Measurements from ENCODE around the gene PAQR3. TPM values are rescaled to one million over a fixed set of nuclear protein-coding genes. Genes with fewer than 3 reads are reported as not detected.

Gene PAQR3
- total RNA-seq, 4 donors from 2014 or later, result 15.3 to 33.2 (median 22.8) TPM

DNA sequence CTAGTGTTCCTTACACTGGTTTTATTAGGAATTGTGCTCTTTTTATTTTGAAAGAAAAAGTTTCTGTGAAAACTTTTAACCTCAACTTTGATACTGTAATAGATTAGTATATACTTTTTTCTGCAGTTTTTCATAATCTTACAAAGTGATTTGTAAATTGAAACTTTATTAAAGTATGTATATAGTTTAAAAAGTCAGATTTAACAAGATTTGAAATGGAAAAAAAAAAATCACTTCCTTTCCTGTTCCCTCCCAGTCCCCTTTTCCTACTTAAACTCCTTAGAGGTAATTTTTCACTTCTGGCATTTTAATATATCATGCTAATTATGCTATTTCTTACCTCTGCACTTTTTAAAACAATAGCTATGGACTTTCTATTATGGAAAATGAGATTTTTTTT lies 49.3 kb downstream of the PAQR3 start:
- no peak for DNase-seq (ENCODE audit: low spot score in 2 of 2)
- no peaks in the 10 kb centered on the region for H3K27me3 ChIP-seq
- no peak overlapping the region for H3K27ac ChIP-seq
- no peak overlapping the region for H3K4me3 ChIP-seq
- TF ChIP-seq POLR2AphosphoS5 (IDR thresholded peaks at IDR 0.05) (no peak), EP300 (IDR thresholded peaks at IDR 0.05) (no peak), POLR2A (IDR thresholded peaks at IDR 0.05) (no peak)
- TF ChIP-seq, protein P1, sequence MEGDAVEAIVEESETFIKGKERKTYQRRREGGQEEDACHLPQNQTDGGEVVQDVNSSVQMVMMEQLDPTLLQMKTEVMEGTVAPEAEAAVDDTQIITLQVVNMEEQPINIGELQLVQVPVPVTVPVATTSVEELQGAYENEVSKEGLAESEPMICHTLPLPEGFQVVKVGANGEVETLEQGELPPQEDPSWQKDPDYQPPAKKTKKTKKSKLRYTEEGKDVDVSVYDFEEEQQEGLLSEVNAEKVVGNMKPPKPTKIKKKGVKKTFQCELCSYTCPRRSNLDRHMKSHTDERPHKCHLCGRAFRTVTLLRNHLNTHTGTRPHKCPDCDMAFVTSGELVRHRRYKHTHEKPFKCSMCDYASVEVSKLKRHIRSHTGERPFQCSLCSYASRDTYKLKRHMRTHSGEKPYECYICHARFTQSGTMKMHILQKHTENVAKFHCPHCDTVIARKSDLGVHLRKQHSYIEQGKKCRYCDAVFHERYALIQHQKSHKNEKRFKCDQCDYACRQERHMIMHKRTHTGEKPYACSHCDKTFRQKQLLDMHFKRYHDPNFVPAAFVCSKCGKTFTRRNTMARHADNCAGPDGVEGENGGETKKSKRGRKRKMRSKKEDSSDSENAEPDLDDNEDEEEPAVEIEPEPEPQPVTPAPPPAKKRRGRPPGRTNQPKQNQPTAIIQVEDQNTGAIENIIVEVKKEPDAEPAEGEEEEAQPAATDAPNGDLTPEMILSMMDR (IDR thresholded peaks at IDR 0.05), result no peak
- H3K36me3 ChIP-seq, result peaks cover 57% of the 10 kb centered on the region
- H3K9me3 ChIP-seq, result no peaks in the 10 kb centered on the region
- no peaks in the 10 kb centered on the region for H3K4me1 ChIP-seq

DNA sequence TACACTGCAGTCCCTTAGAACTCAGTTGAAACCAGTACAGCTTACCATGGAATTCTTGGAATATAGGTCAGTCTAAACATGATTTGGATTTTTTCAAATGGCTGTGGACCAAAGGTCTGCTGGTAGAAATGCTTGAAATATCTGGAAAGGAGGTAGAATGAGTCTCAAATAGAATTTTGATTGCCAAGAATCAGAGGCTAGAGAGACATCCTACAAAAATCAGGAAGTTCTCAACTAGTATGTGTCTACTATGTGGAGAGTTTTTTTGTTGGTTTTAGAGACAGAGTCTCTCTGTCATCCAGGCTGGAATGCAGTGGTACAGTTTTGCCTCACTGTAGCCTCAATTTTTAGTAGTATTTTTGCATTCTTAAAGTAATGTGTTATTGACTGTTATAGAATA lies 53.6 kb downstream of the PAQR3 start:
- TF ChIP-seq, protein P1 (IDR thresholded peaks at IDR 0.05), result no peak
- TF ChIP-seq POLR2AphosphoS5 (IDR thresholded peaks at IDR 0.05) (no peak), EP300 (IDR thresholded peaks at IDR 0.05) (no peak), POLR2A (IDR thresholded peaks at IDR 0.05) (no peak)
- no peak for DNase-seq (ENCODE audit: low spot score in 2 of 2)
- H3K36me3 ChIP-seq, result peaks cover 30% of the 10 kb centered on the region
- no peak overlapping the region for H3K27ac ChIP-seq
- no peaks in the 10 kb centered on the region for H3K27me3 ChIP-seq
- H3K9me3 ChIP-seq, result no peaks in the 10 kb centered on the region
- no peaks in the 10 kb centered on the region for H3K4me1 ChIP-seq
- H3K4me3 ChIP-seq, result no peak overlapping the region

DNA sequence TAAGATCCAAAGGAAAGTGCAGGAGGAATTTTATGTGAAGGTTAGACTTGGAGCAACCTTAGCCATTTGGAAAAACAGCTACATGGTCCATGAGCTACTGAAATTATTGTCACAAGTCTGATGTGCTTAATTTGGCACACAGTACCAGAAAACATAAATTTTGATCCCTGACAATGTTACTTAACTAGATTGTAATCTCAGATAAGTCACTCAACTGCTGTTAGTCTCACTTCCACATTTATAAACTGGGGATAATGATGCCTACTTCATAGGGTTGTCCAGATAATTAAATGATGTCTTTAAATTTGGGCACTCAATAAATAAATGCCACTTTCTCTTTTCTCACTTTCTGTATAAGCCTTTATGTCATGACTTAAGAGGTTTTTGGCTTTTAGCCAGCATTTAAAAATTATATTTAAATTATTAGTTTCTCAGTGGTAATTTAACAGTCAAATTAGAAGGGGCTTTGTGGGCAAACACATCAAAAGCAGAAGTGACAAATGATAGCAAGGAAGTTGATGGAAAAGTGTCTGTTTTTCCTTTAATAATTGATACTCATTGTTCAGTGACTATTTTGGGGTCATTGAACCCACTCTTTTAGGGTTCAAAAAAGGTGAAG lies 58.3 kb downstream of the PAQR3 start:
- TF ChIP-seq EP300 (IDR thresholded peaks at IDR 0.05), result no peak
- TF ChIP-seq POLR2AphosphoS5 (IDR thresholded peaks at IDR 0.05), result no peak
- TF ChIP-seq, protein P1 (IDR thresholded peaks at IDR 0.05), result no peak
- no peak for TF ChIP-seq POLR2A (IDR thresholded peaks at IDR 0.05)
- no peak overlapping the region for H3K27ac ChIP-seq
- H3K9me3 ChIP-seq, result no peaks in the 10 kb centered on the region

DNA sequence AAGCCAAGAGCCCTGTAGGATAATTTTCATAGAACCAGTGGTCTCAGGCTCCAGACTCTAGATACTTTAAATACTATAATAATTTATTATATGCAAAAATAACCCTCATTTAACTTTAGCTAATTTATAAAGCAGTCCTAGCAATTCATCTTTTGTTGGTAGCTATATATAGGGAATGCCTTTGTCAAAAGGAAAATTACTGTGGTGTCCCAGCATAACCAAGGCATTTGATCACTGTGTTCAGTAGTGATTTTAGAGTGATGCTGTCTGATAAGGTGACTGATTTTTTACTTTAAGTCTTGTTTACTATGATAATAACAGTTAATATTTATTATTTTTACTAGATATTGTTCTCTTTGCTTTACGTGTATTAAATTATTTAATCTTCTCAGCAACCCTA lies 61.2 kb downstream of the PAQR3 start:
- no peak overlapping the region for H3K4me3 ChIP-seq
- TF ChIP-seq, protein P1 (IDR thresholded peaks at IDR 0.05), result no peak
- TF ChIP-seq POLR2A (IDR thresholded peaks at IDR 0.05) (no peak), POLR2AphosphoS5 (IDR thresholded peaks at IDR 0.05) (no peak), EP300 (IDR thresholded peaks at IDR 0.05) (no peak)
- no peaks in the 10 kb centered on the region for H3K27me3 ChIP-seq
- no peak for DNase-seq (ENCODE audit: low spot score in 2 of 2)
- peaks cover 38% of the 10 kb centered on the region for H3K36me3 ChIP-seq
- H3K9me3 ChIP-seq, result no peaks in the 10 kb centered on the region
- H3K4me1 ChIP-seq, result no peaks in the 10 kb centered on the region
- H3K27ac ChIP-seq, result no peak overlapping the region
- WGBS, result 97% methylated on average over 1 of the region's 1 CpG

More for the DNA sequence above, 58.3 kb downstream of the PAQR3 start:
- no peak for DNase-seq (ENCODE audit: low spot score in 2 of 2)
- H3K4me3 ChIP-seq, result no peak overlapping the region
- no peaks in the 10 kb centered on the region for H3K4me1 ChIP-seq
- H3K27me3 ChIP-seq, result no peaks in the 10 kb centered on the region
- H3K36me3 ChIP-seq, result peaks cover 20% of the 10 kb centered on the region

DNA sequence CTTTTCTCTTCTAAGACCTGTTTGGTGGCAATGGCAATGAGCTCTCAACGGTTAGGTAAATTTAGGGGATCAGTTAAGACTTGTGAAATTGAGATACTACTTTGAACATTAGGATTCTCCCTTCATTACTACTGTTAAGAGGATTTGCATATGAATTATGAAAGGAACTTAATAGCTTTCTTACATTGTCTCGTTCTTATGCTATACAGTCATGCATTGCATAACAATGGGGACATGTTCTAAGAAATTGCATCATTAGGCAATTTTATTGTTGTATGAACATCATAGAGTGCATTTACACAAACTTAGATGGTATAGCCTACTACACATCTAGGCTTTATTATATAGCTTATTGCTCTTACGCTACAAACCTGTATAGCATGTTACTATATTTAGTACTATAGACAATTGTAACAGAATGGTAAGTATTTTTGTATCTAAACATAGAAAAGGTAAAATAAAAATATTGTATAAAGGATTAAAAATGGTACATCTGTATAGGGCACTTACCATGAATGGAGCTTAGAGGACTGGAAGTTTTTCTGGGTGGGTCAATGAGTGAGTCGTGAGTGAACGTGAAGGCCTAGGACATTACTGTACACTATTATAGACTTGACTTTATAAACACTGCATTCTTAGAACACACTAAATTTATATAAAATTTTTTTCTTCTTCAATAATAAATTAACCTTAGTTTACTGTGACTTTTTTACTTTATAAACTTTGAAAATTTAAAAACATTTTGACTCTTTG lies 62.5 kb downstream of the PAQR3 start:
- no peaks in the 10 kb centered on the region for H3K9me3 ChIP-seq
- no peak overlapping the region for H3K27ac ChIP-seq
- TF ChIP-seq POLR2AphosphoS5 (IDR thresholded peaks at IDR 0.05) (no peak), EP300 (IDR thresholded peaks at IDR 0.05) (no peak), POLR2A (IDR thresholded peaks at IDR 0.05) (no peak)
- TF ChIP-seq, protein P1 (IDR thresholded peaks at IDR 0.05), result no peak
- no peak overlapping the region for H3K4me3 ChIP-seq
- 82% methylated on average over 5 of the region's 5 CpGs for WGBS
- H3K4me1 ChIP-seq, result no peaks in the 10 kb centered on the region
- peaks cover 51% of the 10 kb centered on the region for H3K36me3 ChIP-seq
- no peaks in the 10 kb centered on the region for H3K27me3 ChIP-seq
- no peak for DNase-seq (ENCODE audit: low spot score in 2 of 2)

Measured in suprapubic skin (tissue), 4 donors.